ENCODE measurements around the gene CST6.

The CST6 gene

GRCh38 chr11:66039765-66040164 is 28.0 kb downstream of the CST6 start:
- H3K27ac Mint-ChIP-seq: no peak overlapping the region
- no peak for ATAC-seq (replicated peaks)
- H3K4me3 Mint-ChIP-seq: no peak overlapping the region
- peaks cover 2 to 5% of the 10 kb centered on the region in 2 donors for H3K4me1 Mint-ChIP-seq
- H3K36me3 Mint-ChIP-seq: no peaks in the 10 kb centered on the region
- H3K27me3 Mint-ChIP-seq: peaks cover 15 to 23% of the 10 kb centered on the region in 2 donors
- no peak for DNase-seq
- no peaks in the 10 kb centered on the region for H3K9me3 Mint-ChIP-seq

- no peaks in the 10 kb centered on the region for H3K9me3 Mint-ChIP-seq
Observed at GRCh38 chr11:66042227-66042995, 30.6 kb downstream of the CST6 start.

GRCh38 chr11:66042996-66043906 is 31.4 kb downstream of the CST6 start:
- no peak for ATAC-seq (replicated peaks)
- H3K9me3 Mint-ChIP-seq: no peaks in the 10 kb centered on the region
- no peaks in the 10 kb centered on the region for H3K36me3 Mint-ChIP-seq
- H3K27ac Mint-ChIP-seq: no peak overlapping the region
- no peak overlapping the region for H3K4me3 Mint-ChIP-seq
- no peak for DNase-seq
- peaks cover 10 to 15% of the 10 kb centered on the region in 2 donors for H3K4me1 Mint-ChIP-seq
- peaks cover 7 to 13% of the 10 kb centered on the region in 2 donors for H3K27me3 Mint-ChIP-seq

More at GRCh38 chr11:66042227-66042995, 30.6 kb downstream of the CST6 start:
- peaks cover 8 to 10% of the 10 kb centered on the region in 2 donors for H3K27me3 Mint-ChIP-seq
- ATAC-seq (replicated peaks): no peak
- peaks cover 10 to 15% of the 10 kb centered on the region in 2 donors for H3K4me1 Mint-ChIP-seq
- H3K36me3 Mint-ChIP-seq: no peaks in the 10 kb centered on the region
- H3K27ac Mint-ChIP-seq: no peak overlapping the region
- H3K4me3 Mint-ChIP-seq: no peak overlapping the region
- DNase-seq: no peak

GRCh38 chr11:66044757-66045156 is 32.9 kb downstream of the CST6 start:
- H3K4me3 Mint-ChIP-seq: peak overlapping the region; percentile 15 to 44
- H3K9me3 Mint-ChIP-seq: no peaks in the 10 kb centered on the region
- peaks cover 13 to 15% of the 10 kb centered on the region in 2 donors for H3K4me1 Mint-ChIP-seq
- H3K27ac Mint-ChIP-seq: no peak overlapping the region
- DNase-seq (no peak), ATAC-seq (replicated peaks) (peak in 1 of 2 donors; percentile 7)
- peaks cover 13 to 26% of the 10 kb centered on the region in 2 donors for H3K27me3 Mint-ChIP-seq
- H3K36me3 Mint-ChIP-seq: no peaks in the 10 kb centered on the region

GRCh38 chr11:66045177-66045639 is 33.4 kb downstream of the CST6 start:
- Mint-ChIP-seq H3K4me1 (peaks cover 13 to 19% of the 10 kb centered on the region in 2 donors), H3K27me3 (peaks cover 13 to 26% of the 10 kb centered on the region in 2 donors), H3K9me3 (no peaks in the 10 kb centered on the region), H3K4me3 (peak overlapping the region; percentile 15 to 44), H3K36me3 (no peaks in the 10 kb centered on the region), H3K27ac (no peak overlapping the region)
- peak; percentile 65 for DNase-seq
- ATAC-seq (replicated peaks): peak; percentile 96

GRCh38 chr11:66046901-66047300 is 35.1 kb downstream of the CST6 start:
- no peak overlapping the region for H3K27ac Mint-ChIP-seq
- peaks cover 13 to 26% of the 10 kb centered on the region in 2 donors for H3K27me3 Mint-ChIP-seq
- ATAC-seq (replicated peaks): no peak
- DNase-seq: no peak
- H3K4me1 Mint-ChIP-seq: peaks cover 23 to 33% of the 10 kb centered on the region in 2 donors
- H3K36me3 Mint-ChIP-seq: no peaks in the 10 kb centered on the region
- H3K4me3 Mint-ChIP-seq: no peak overlapping the region
- no peaks in the 10 kb centered on the region for H3K9me3 Mint-ChIP-seq

- Mint-ChIP-seq H3K9me3 (no peaks in the 10 kb centered on the region), H3K4me3 (no peak overlapping the region), H3K27me3 (peaks cover 13 to 26% of the 10 kb centered on the region in 2 donors), H3K36me3 (peaks cover 2 to 6% of the 10 kb centered on the region in 2 donors), H3K27ac (no peak overlapping the region), H3K4me1 (peaks cover 26 to 35% of the 10 kb centered on the region in 2 donors)
- DNase-seq (no peak), ATAC-seq (replicated peaks) (no peak)
Observed at GRCh38 chr11:66047541-66048365, 35.9 kb downstream of the CST6 start.

GRCh38 chr11:66048547-66049323 is 36.9 kb downstream of the CST6 start, which contains the start of gene GAL3ST3:
GAL3ST3 (minus strand) TSS chr11:66049161; CDS start chr11:66045415, 3,746 bp downstream.
- H3K4me1 Mint-ChIP-seq: peaks cover 30 to 41% of the 10 kb centered on the region in 2 donors
- ATAC-seq (replicated peaks) (no peak), DNase-seq (no peak)
- peaks cover 13 to 26% of the 10 kb centered on the region in 2 donors for H3K27me3 Mint-ChIP-seq
- H3K4me3 Mint-ChIP-seq: peak within 1 kb of the TSS; percentile 13 to 17
- peaks cover 2 to 11% of the 10 kb centered on the region in 2 donors for H3K36me3 Mint-ChIP-seq
- H3K9me3 Mint-ChIP-seq: no peaks in the 10 kb centered on the region
- no peak within 1 kb of the TSS for H3K27ac Mint-ChIP-seq

GRCh38 chr11:66050581-66051231 is 38.9 kb downstream of the CST6 start:
- H3K27ac Mint-ChIP-seq: peak overlapping the region; percentile 85
- peaks cover 13 to 26% of the 10 kb centered on the region in 2 donors for H3K27me3 Mint-ChIP-seq
- H3K4me1 Mint-ChIP-seq: peaks cover 24 to 35% of the 10 kb centered on the region in 2 donors
- peaks cover 11 to 22% of the 10 kb centered on the region in 2 donors for H3K36me3 Mint-ChIP-seq
- peak overlapping the region; percentile 96 to 99 for H3K4me3 Mint-ChIP-seq
- ATAC-seq (replicated peaks) (no peak), DNase-seq (no peak)
- H3K9me3 Mint-ChIP-seq: no peaks in the 10 kb centered on the region

GRCh38 chr11:66051371-66051765 is 39.6 kb downstream of the CST6 start:
- DNase-seq: no peak
- Mint-ChIP-seq H3K4me1 (peaks cover 23 to 34% of the 10 kb centered on the region in 2 donors), H3K36me3 (peaks cover 16 to 27% of the 10 kb centered on the region in 2 donors), H3K27me3 (peaks cover 13 to 26% of the 10 kb centered on the region in 2 donors), H3K4me3 (peak overlapping the region; percentile 96 to 99), H3K9me3 (no peaks in the 10 kb centered on the region), H3K27ac (peak overlapping the region; percentile 85)
- no peak for ATAC-seq (replicated peaks)

- H3K4me1 Mint-ChIP-seq: peaks cover 23 to 34% of the 10 kb centered on the region in 2 donors
- no peaks in the 10 kb centered on the region for H3K9me3 Mint-ChIP-seq
- H3K27me3 Mint-ChIP-seq: peaks cover 10 to 22% of the 10 kb centered on the region in 2 donors
- peaks cover 21 to 30% of the 10 kb centered on the region in 2 donors for H3K36me3 Mint-ChIP-seq
- H3K4me3 Mint-ChIP-seq: peak within 1 kb of the TSS; percentile 96 to 99
- DNase-seq (peak; percentile 97), ATAC-seq (replicated peaks) (peak; percentile 97 to 98)
- H3K27ac Mint-ChIP-seq: peak within 1 kb of the TSS; percentile 99
Observed at GRCh38 chr11:66051766-66052663, 40.2 kb downstream of the CST6 start, which contains the start of gene SF3B2. SF3B2 (plus strand) TSS chr11:66052364; CDS start chr11:66052385, 21 bp downstream.

- Mint-ChIP-seq H3K27me3 (peaks cover 10 to 20% of the 10 kb centered on the region in 2 donors), H3K9me3 (no peaks in the 10 kb centered on the region), H3K4me3 (peak overlapping the region; percentile 96 to 99), H3K36me3 (peaks cover 25 to 35% of the 10 kb centered on the region in 2 donors), H3K27ac (peak overlapping the region; percentile 99), H3K4me1 (peaks cover 23 to 34% of the 10 kb centered on the region in 2 donors)
- no peak for DNase-seq
- no peak for ATAC-seq (replicated peaks)
Observed at GRCh38 chr11:66052664-66052982, 40.8 kb downstream of the CST6 start.

Data from stimulated activated naive B cell treated with anti-CD40 and anti-IgM and Interleukin-4, amounts not matched to agents 10 μg/mL and 1 μg/mL and 100 μg/mL, for 72 hours (primary cell).